Activated CD8-positive, alpha-beta T cell treated with anti-CD3 and anti-CD28 coated beads for 36 hours (primary cell): Measurements from ENCODE around the gene ARMH4. TPM values are rescaled to one million over a fixed set of nuclear protein-coding genes. Genes with fewer than 3 reads are reported as not detected.
A peak's percentile ranks its signal among the peaks of the same experiment; 100 is the strongest.

Experiments
- ATAC-seq: fragments of 200-7000 bp; cut with Tn5 transposase; one replicate; pipeline ENCODE4 v1.10.0; 2021; ENCODE audit warnings: mild to moderate bottlenecking, moderate library complexity
- CTCF ChIA-PET: fragments of 350-600 bp; sonication (Branson Sonifier 250); formaldehyde crosslinking; loops from one replicate; lab custom pipeline; 2021; ENCODE audit warnings: antibody characterized with exemption; lab: Charles Lee
- POLR2A ChIA-PET: fragments of 350-600 bp; sonication (Branson Sonifier 250); formaldehyde crosslinking; loops from one replicate; lab custom pipeline; 2021; ENCODE audit warnings: antibody characterized with exemption; lab: Charles Lee
- DNase-seq: peaks from one replicate; pipeline ENCODE4 v3.0.0-alpha.2; 2020
- H3K27ac Mint-ChIP-seq: one replicate; pipeline ENCODE4 v1.8.0; 2021; ENCODE audit warnings: mild to moderate bottlenecking, mixed read lengths
- H3K27me3 Mint-ChIP-seq: one replicate; pipeline ENCODE4 v1.8.0; 2021; ENCODE audit warnings: mixed read lengths
- H3K36me3 Mint-ChIP-seq: one replicate; pipeline ENCODE4 v1.8.0; 2021; ENCODE audit warnings: low read depth, mixed read lengths
- H3K4me1 Mint-ChIP-seq: one replicate; pipeline ENCODE4 v1.8.0; 2021; ENCODE audit warnings: low read depth, mixed read lengths
- H3K4me3 Mint-ChIP-seq: one replicate; pipeline ENCODE4 v1.8.0; 2021; ENCODE audit warnings: mild to moderate bottlenecking, moderate library complexity, mixed read lengths
- H3K9me3 Mint-ChIP-seq: one replicate; pipeline ENCODE4 v1.8.0; 2021; ENCODE audit warnings: mixed read lengths
- CTCF ChIP-seq: fragments of 200-600 bp; IDR thresholded peaks from one replicate; pipeline ENCODE4 v1.8.0; 2022; ENCODE audit warnings: antibody characterized with exemption, mild to moderate bottlenecking
- intact Hi-C: fragments of 100-400 bp; cut with micrococcal nuclease; formaldehyde crosslinking; loops from one replicate; pipeline ENCODE4 v1.10.0; 2022
- total RNA-seq, 2 experiments: library from RNA; stranded (reverse); gene quantifications; one replicate each; pipeline ENCODE4 v1.2.3, GENCODE V29; 2021

The ARMH4 gene
- total RNA-seq, 2 experiments from 2014 or later = not detected

GRCh38 chr14:58198086-58198485 lies 46.1 kb upstream of the ARMH4 start:
- DNase-seq = no peak
- no peak for ATAC-seq
- no peaks in the 10 kb centered on the region for H3K9me3 Mint-ChIP-seq
- ChIA-PET POLR2A (interaction anchor here (1.7 kb wide), 1 partner anchor 47 kb away, joined by 5 read pairs; the partner anchor contains the start of gene PSMA3), CTCF (no interaction called here)
- peak overlapping the region; percentile 36 for H3K27ac Mint-ChIP-seq
- no peaks in the 10 kb centered on the region for H3K36me3 Mint-ChIP-seq
- intact Hi-C loops = no loop called here
- peaks cover 28% of the 10 kb centered on the region for H3K4me1 Mint-ChIP-seq
- H3K27me3 Mint-ChIP-seq = no peaks in the 10 kb centered on the region
- no peak for TF ChIP-seq CTCF
- H3K4me3 Mint-ChIP-seq = no peak overlapping the region

- TF ChIP-seq CTCF = no peak
- Mint-ChIP-seq H3K4me3 (no peak overlapping the region), H3K27ac (no peak overlapping the region), H3K36me3 (no peaks in the 10 kb centered on the region), H3K4me1 (peaks cover 20% of the 10 kb centered on the region), H3K27me3 (no peaks in the 10 kb centered on the region), H3K9me3 (no peaks in the 10 kb centered on the region)
- DNase-seq = no peak
- ChIA-PET POLR2A (no interaction called here), CTCF (interaction anchor here (1.3 kb wide), 1 partner anchor 199 kb away, joined by 3 read pairs; the partner anchor contains the start of gene TOMM20L)
- intact Hi-C loops = no loop called here
- ATAC-seq = no peak
Observed at GRCh38 chr14:58196198-58196597, 44.2 kb upstream of the ARMH4 start.

GRCh38 chr14:58193542-58193941 lies 41.5 kb upstream of the ARMH4 start:
- no peak for TF ChIP-seq CTCF
- Mint-ChIP-seq H3K27ac (no peak overlapping the region), H3K27me3 (no peaks in the 10 kb centered on the region), H3K36me3 (no peaks in the 10 kb centered on the region), H3K4me3 (no peak overlapping the region), H3K4me1 (peaks cover 11% of the 10 kb centered on the region), H3K9me3 (no peaks in the 10 kb centered on the region)
- intact Hi-C loops = no loop called here
- CTCF ChIA-PET = interaction anchor here (1.5 kb wide), 2 partner anchors 19 to 27 kb away, joined by 3 to 5 read pairs; no protein-coding TSS in a partner anchor
- DNase-seq (no peak), ATAC-seq (no peak)
- POLR2A ChIA-PET = no interaction called here

GRCh38 chr14:58191763-58192601 lies 40.0 kb upstream of the ARMH4 start:
- no peak overlapping the region for H3K27ac Mint-ChIP-seq
- H3K4me1 Mint-ChIP-seq = peaks cover 3% of the 10 kb centered on the region
- ATAC-seq (no peak), DNase-seq (no peak)
- ChIA-PET POLR2A (no interaction called here), CTCF (interaction anchor here (1.2 to 1.5 kb wide), 3 partner anchors 17 to 25 kb away, joined by 3 to 5 read pairs (median 4); no protein-coding TSS in a partner anchor)
- H3K27me3 Mint-ChIP-seq = peaks cover 3% of the 10 kb centered on the region
- TF ChIP-seq CTCF = no peak
- no peak overlapping the region for H3K4me3 Mint-ChIP-seq
- H3K36me3 Mint-ChIP-seq = no peaks in the 10 kb centered on the region
- intact Hi-C loops = no loop called here
- H3K9me3 Mint-ChIP-seq = no peaks in the 10 kb centered on the region

GRCh38 chr14:58189176-58189575 lies 37.2 kb upstream of the ARMH4 start:
- no peak overlapping the region for H3K27ac Mint-ChIP-seq

More at GRCh38 chr14:58189176-58189575, 37.2 kb upstream of the ARMH4 start:
- no peak for TF ChIP-seq CTCF
- no peak for DNase-seq
- no peak overlapping the region for H3K4me3 Mint-ChIP-seq
- ChIA-PET CTCF (interaction anchor here (1.1 kb wide), 1 partner anchor 22 kb away, joined by 4 read pairs; no protein-coding TSS in a partner anchor), POLR2A (no interaction called here)
- peaks cover 9% of the 10 kb centered on the region for H3K27me3 Mint-ChIP-seq
- H3K36me3 Mint-ChIP-seq = no peaks in the 10 kb centered on the region
- intact Hi-C loops = no loop called here
- H3K4me1 Mint-ChIP-seq = no peaks in the 10 kb centered on the region
- ATAC-seq = no peak
- H3K9me3 Mint-ChIP-seq = no peaks in the 10 kb centered on the region
